ENCODE measurements around the gene PHF2. TPM values are rescaled to one million over a fixed set of nuclear protein-coding genes. Genes with fewer than 3 reads are reported as not detected.

The PHF2 gene
- total and polyA plus RNA-seq, 2 donors (not counting 1 experiment from before 2014, with no cell fraction given): 11.0 to 28.8 TPM

DNA sequence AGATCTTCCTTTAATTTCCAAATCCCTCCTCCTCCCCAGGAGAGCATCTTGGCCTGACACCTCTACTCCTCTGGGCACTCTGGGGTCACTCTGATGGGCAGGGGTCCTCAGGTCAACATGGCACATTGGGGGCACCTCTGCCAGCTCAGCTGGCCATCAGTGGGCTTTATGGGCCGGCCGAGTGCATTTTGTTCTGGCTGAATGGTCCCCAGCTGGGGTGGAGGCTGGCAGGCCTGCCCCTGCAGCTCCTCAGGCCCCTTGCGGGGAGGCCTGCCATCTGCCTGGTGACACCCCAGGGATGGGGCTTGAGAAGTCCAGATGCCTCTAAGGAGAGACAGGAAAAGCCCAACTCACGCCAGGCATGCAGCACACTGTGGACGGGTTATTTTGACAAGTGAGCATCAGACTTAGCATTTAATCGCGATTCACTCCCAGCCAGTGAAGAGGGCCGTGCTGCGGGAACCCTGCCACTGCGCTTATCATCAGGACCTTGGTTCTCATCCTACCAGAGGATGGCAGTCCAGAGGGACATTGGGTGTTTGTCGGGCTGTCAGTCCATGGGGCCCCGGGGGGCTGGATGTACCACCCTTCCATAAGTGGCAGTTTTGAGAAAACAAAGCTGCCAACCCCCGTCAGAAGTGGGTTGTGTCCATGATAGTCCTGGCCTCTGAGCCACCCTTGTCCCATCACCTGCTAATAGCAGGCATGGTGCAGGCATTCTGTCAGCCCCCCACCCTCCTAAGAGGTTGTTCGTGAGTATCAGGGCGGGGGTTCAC is 21.7 kb downstream of the PHF2 start:
- Histone ChIP-seq H3K9me3 (ENCODE audit: control extremely low read depth in 1 of 3, control insufficient read depth in 2 of 3, insufficient read depth in 1 of 3, low read length in 2 of 3) (no peaks in the 10 kb centered on the region), H3K27me3 (replicated peaks in 1 of 4; ENCODE audit: control extremely low read depth in 1 of 4, control insufficient read depth in 3 of 4, insufficient read depth in 4 of 4, low read length in 3 of 4) (no peaks in the 10 kb centered on the region), H3K9ac (ENCODE audit: low read length) (no peak overlapping the region), H3K4me1 (ENCODE audit: control insufficient read depth in 2 of 2, insufficient read depth in 2 of 2, low read length in 2 of 2) (peaks cover 36 to 62% of the 10 kb centered on the region in 2 donors), H3K36me3 (replicated peaks in 1 of 2; ENCODE audit: control extremely low read depth in 1 of 2, control insufficient read depth in 1 of 2, extremely low read depth in 1 of 2, insufficient read depth in 2 of 2, low read length in 1 of 2) (no peaks in the 10 kb centered on the region), H3K4me3 (ENCODE audit: control extremely low read depth in 1 of 5, extremely low read depth in 1 of 5, insufficient read depth in 1 of 5, low read depth in 2 of 5, low read length in 4 of 5) (no peak overlapping the region), H3K4me2 (replicated peaks; ENCODE audit: low read depth, low read length, poor library complexity, severe bottlenecking) (peak overlapping the region; percentile 10), H4K20me1 (ENCODE audit: control insufficient read depth, insufficient read depth, low read length, poor library complexity, severe bottlenecking) (peaks cover 37% of the 10 kb centered on the region), H3K79me2 (ENCODE audit: control insufficient read depth, insufficient read depth, low read length) (peaks cover 75% of the 10 kb centered on the region), H2AFZ (ENCODE audit: insufficient read depth, low read depth, low read length, poor library complexity, severe bottlenecking) (no peak overlapping the region), H3K27ac (ENCODE audit: low read length in 2 of 2) (peak overlapping the region; percentile 2 to 28)
- no peaks in the 10 kb centered on the region for H3K27me3 Mint-ChIP-seq
- H3K4me3 Mint-ChIP-seq: peak overlapping the region; percentile 23
- ChIA-PET POLR2A (no interaction called here), CTCF (no interaction called here)
- TF ChIP-seq, protein P1, sequence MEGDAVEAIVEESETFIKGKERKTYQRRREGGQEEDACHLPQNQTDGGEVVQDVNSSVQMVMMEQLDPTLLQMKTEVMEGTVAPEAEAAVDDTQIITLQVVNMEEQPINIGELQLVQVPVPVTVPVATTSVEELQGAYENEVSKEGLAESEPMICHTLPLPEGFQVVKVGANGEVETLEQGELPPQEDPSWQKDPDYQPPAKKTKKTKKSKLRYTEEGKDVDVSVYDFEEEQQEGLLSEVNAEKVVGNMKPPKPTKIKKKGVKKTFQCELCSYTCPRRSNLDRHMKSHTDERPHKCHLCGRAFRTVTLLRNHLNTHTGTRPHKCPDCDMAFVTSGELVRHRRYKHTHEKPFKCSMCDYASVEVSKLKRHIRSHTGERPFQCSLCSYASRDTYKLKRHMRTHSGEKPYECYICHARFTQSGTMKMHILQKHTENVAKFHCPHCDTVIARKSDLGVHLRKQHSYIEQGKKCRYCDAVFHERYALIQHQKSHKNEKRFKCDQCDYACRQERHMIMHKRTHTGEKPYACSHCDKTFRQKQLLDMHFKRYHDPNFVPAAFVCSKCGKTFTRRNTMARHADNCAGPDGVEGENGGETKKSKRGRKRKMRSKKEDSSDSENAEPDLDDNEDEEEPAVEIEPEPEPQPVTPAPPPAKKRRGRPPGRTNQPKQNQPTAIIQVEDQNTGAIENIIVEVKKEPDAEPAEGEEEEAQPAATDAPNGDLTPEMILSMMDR (IDR thresholded peaks at IDR 0.05): no peak
- no peak for TF ChIP-seq EZH2 (IDR thresholded peaks at IDR 0.05; ENCODE audit: borderline replicate concordance, insufficient read depth, low read depth, low read length, poor library complexity, severe bottlenecking)
- 79% methylated on average over 15 of the region's 15 CpGs for WGBS (ENCODE audit: insufficient coverage)
- ATAC-seq (ENCODE audit: low read depth): no peak
- no peak overlapping the region for H3K27ac Mint-ChIP-seq
- intact Hi-C loops (cut with micrococcal nuclease): no loop called here
- H3K4me1 Mint-ChIP-seq: peaks cover 66% of the 10 kb centered on the region
- DNase-seq: no peak
- no peaks in the 10 kb centered on the region for H3K9me3 Mint-ChIP-seq (ENCODE audit: insufficient read depth)

DNA sequence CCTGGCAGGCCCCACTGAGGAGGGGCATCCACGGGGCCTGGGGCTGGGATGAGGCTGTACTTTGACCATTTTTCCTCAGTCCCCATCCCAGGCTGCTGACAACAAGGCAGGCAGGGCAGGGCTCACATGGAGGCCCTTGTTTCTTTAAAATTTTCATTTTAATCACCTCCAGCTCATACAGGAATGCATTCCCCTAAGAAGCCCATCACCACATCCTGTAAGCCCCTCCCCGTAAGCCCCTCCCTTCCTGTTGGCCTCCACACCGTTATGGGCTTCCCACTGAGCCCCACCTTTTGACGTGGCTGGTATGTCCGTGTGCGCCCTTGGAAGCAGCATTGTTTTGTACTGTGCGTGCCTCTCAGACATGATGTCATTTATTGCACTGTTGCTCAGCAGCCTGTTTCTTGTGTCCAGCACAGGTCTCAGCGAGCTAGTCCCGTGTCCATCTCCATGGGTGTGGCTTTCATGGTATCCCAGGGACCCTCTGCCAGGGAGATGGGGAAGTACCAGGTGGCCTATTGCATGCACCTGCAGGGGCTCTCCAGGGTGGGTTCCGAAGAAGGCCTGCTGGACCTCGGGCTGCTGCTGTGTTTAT is 22.4 kb downstream of the PHF2 start:
- TF ChIP-seq, protein P1 (IDR thresholded peaks at IDR 0.05): no peak
- TF ChIP-seq EZH2 (IDR thresholded peaks at IDR 0.05; ENCODE audit: borderline replicate concordance, insufficient read depth, low read depth, low read length, poor library complexity, severe bottlenecking): no peak
- no peaks in the 10 kb centered on the region for H3K27me3 ChIP-seq (replicated peaks in 1 of 4; ENCODE audit: control extremely low read depth in 1 of 4, control insufficient read depth in 3 of 4, insufficient read depth in 4 of 4, low read length in 3 of 4)
- no peak overlapping the region for H2AFZ ChIP-seq (ENCODE audit: insufficient read depth, low read depth, low read length, poor library complexity, severe bottlenecking)
- no peak for ATAC-seq (ENCODE audit: low read depth)
- peak overlapping the region; percentile 10 for H3K4me2 ChIP-seq (replicated peaks; ENCODE audit: low read depth, low read length, poor library complexity, severe bottlenecking)
- Mint-ChIP-seq H3K9me3 (ENCODE audit: insufficient read depth) (no peaks in the 10 kb centered on the region), H3K27ac (peak overlapping the region; percentile 37), H3K4me1 (peaks cover 69% of the 10 kb centered on the region), H3K4me3 (peak overlapping the region; percentile 3), H3K27me3 (no peaks in the 10 kb centered on the region)
- intact Hi-C loops (cut with micrococcal nuclease): no loop called here
- H3K27ac ChIP-seq (ENCODE audit: low read length in 2 of 2): no peak overlapping the region
- H3K4me3 ChIP-seq (ENCODE audit: control extremely low read depth in 1 of 5, extremely low read depth in 1 of 5, insufficient read depth in 1 of 5, low read depth in 2 of 5, low read length in 4 of 5): no peak overlapping the region
- DNase-seq: no peak
- H3K36me3 ChIP-seq (replicated peaks in 1 of 2; ENCODE audit: control extremely low read depth in 1 of 2, control insufficient read depth in 1 of 2, extremely low read depth in 1 of 2, insufficient read depth in 2 of 2, low read length in 1 of 2): no peaks in the 10 kb centered on the region
- CTCF ChIA-PET: no interaction called here
- H3K9ac ChIP-seq (ENCODE audit: low read length): no peak overlapping the region
- WGBS (ENCODE audit: insufficient coverage): 71% methylated on average over 10 of the region's 11 CpGs
- POLR2A ChIA-PET: no interaction called here
- H3K9me3 ChIP-seq (ENCODE audit: control extremely low read depth in 1 of 3, control insufficient read depth in 2 of 3, insufficient read depth in 1 of 3, low read length in 2 of 3): peaks cover 0 to 2% (median 0%) of the 10 kb centered on the region in 3 donors
- H3K4me1 ChIP-seq (ENCODE audit: control insufficient read depth in 2 of 2, insufficient read depth in 2 of 2, low read length in 2 of 2): peaks cover 36 to 62% of the 10 kb centered on the region in 2 donors
- H4K20me1 ChIP-seq (ENCODE audit: control insufficient read depth, insufficient read depth, low read length, poor library complexity, severe bottlenecking): peaks cover 42% of the 10 kb centered on the region
- H3K79me2 ChIP-seq (ENCODE audit: control insufficient read depth, insufficient read depth, low read length): peaks cover 79% of the 10 kb centered on the region
